Activated CD8-positive, alpha-beta memory T cell treated with anti-CD3 and anti-CD28 coated beads, Interleukin-2, amount 50 U/mL, for 1 hour (primary cell): ENCODE results near the gene CLDN7.
"Not testable (repeated sequence)": the region's sequence is repeated elsewhere in the genome, so short reads cannot be mapped to it uniquely, and the experiment has no call there.

Experiments
- DNase-seq: peaks from one replicate; pipeline ENCODE4 v3.0.0-alpha.2; 2020; ENCODE audit errors: extremely low read depth

Gene CLDN7

GRCh38 chr17:7253082-7253481 is 9.2 kb downstream of the CLDN7 start:
- no peak for DNase-seq

GRCh38 chr17:7252176-7253043 is 9.9 kb downstream of the CLDN7 start, which contains the start of gene ELP5:
ELP5 (plus strand) TSS chr17:7252215; CDS start chr17:7252551, 336 bp downstream.
- peak; percentile 66 for DNase-seq

GRCh38 chr17:7251661-7252175 is 10.6 kb downstream of the CLDN7 start, which contains the start of gene CTDNEP1:
CTDNEP1 (minus strand) TSS chr17:7251734; CDS start chr17:7251296, 438 bp downstream.
- peak; percentile 98 for DNase-seq

- no peak for DNase-seq
Observed at GRCh38 chr17:7250695-7251627, 11.3 kb downstream of the CLDN7 start.

GRCh38 chr17:7249830-7250229 is 12.4 kb downstream of the CLDN7 start:
- DNase-seq, result no peak

GRCh38 chr17:7249214-7249613 is 13.1 kb downstream of the CLDN7 start:
- no peak for DNase-seq

GRCh38 chr17:7248796-7249195 is 13.5 kb downstream of the CLDN7 start:
- DNase-seq, result no peak

- no peak for DNase-seq
Observed at GRCh38 chr17:7246779-7247178, 15.5 kb downstream of the CLDN7 start.

GRCh38 chr17:7243838-7244237 is 18.4 kb downstream of the CLDN7 start:
- not testable (repeated sequence) for DNase-seq

GRCh38 chr17:7243453-7243729 is 18.9 kb downstream of the CLDN7 start:
- DNase-seq, result no peak

GRCh38 chr17:7242717-7243452 is 19.4 kb downstream of the CLDN7 start:
- DNase-seq, result peak; percentile 94

- DNase-seq, result peak; percentile 85
Observed at GRCh38 chr17:7241783-7242716, 20.2 kb downstream of the CLDN7 start, which contains the start of gene GABARAP. GABARAP (minus strand) TSS chr17:7242449; CDS start chr17:7242330, 119 bp downstream.

GRCh38 chr17:7241090-7241733 is 21.1 kb downstream of the CLDN7 start:
- DNase-seq, result no peak

- no peak for DNase-seq
Observed at GRCh38 chr17:7240375-7240774, 21.9 kb downstream of the CLDN7 start.

GRCh38 chr17:7239091-7240027 is 22.9 kb downstream of the CLDN7 start, which contains the start of gene PHF23:
PHF23 (minus strand) TSS chr17:7239457; CDS start chr17:7239279, 178 bp downstream.
- peak; percentile 90 for DNase-seq

GRCh38 chr17:7238420-7239090 is 23.7 kb downstream of the CLDN7 start:
- DNase-seq, result no peak

- DNase-seq, result peak; percentile 49
Observed at GRCh38 chr17:7237761-7238419, 24.4 kb downstream of the CLDN7 start.
